Activated CD8-positive, alpha-beta T cell treated with anti-CD3 and anti-CD28 coated beads for 36 hours (primary cell): Measurements from ENCODE around the gene PTAR1. TPM values are rescaled to one million over a fixed set of nuclear protein-coding genes. Genes with fewer than 3 reads are reported as not detected.

ENCODE experiments used
- ATAC-seq: fragments of 200-7000 bp; cut with Tn5 transposase; one replicate; pipeline ENCODE4 v1.10.0; 2021; ENCODE audit warnings: mild to moderate bottlenecking, moderate library complexity
- CTCF ChIA-PET: fragments of 350-600 bp; sonication (Branson Sonifier 250); formaldehyde crosslinking; loops from one replicate; lab custom pipeline; 2021; ENCODE audit warnings: antibody characterized with exemption; lab: Charles Lee
- POLR2A ChIA-PET: fragments of 350-600 bp; sonication (Branson Sonifier 250); formaldehyde crosslinking; loops from one replicate; lab custom pipeline; 2021; ENCODE audit warnings: antibody characterized with exemption; lab: Charles Lee
- DNase-seq: peaks from one replicate; pipeline ENCODE4 v3.0.0-alpha.2; 2020
- H3K27ac Mint-ChIP-seq: one replicate; pipeline ENCODE4 v1.8.0; 2021; ENCODE audit warnings: mild to moderate bottlenecking, mixed read lengths
- H3K27me3 Mint-ChIP-seq: one replicate; pipeline ENCODE4 v1.8.0; 2021; ENCODE audit warnings: mixed read lengths
- H3K36me3 Mint-ChIP-seq: one replicate; pipeline ENCODE4 v1.8.0; 2021; ENCODE audit warnings: low read depth, mixed read lengths
- H3K4me1 Mint-ChIP-seq: one replicate; pipeline ENCODE4 v1.8.0; 2021; ENCODE audit warnings: low read depth, mixed read lengths
- H3K4me3 Mint-ChIP-seq: one replicate; pipeline ENCODE4 v1.8.0; 2021; ENCODE audit warnings: mild to moderate bottlenecking, moderate library complexity, mixed read lengths
- H3K9me3 Mint-ChIP-seq: one replicate; pipeline ENCODE4 v1.8.0; 2021; ENCODE audit warnings: mixed read lengths
- intact Hi-C: fragments of 100-400 bp; cut with micrococcal nuclease; formaldehyde crosslinking; loops from one replicate; pipeline ENCODE4 v1.10.0; 2022
- total RNA-seq, 2 experiments: library from RNA; stranded (reverse); gene quantifications; one replicate each; pipeline ENCODE4 v1.2.3, GENCODE V29; 2021
- TF ChIP-seq, protein P1 (sequence below): fragments of 200-600 bp; IDR thresholded peaks from one replicate; pipeline ENCODE4 v1.8.0; 2022; ENCODE audit warnings: antibody characterized with exemption, mild to moderate bottlenecking

PTAR1 gene
- total RNA-seq, 2 experiments from 2014 or later: 38.2 to 42.7 TPM

DNA sequence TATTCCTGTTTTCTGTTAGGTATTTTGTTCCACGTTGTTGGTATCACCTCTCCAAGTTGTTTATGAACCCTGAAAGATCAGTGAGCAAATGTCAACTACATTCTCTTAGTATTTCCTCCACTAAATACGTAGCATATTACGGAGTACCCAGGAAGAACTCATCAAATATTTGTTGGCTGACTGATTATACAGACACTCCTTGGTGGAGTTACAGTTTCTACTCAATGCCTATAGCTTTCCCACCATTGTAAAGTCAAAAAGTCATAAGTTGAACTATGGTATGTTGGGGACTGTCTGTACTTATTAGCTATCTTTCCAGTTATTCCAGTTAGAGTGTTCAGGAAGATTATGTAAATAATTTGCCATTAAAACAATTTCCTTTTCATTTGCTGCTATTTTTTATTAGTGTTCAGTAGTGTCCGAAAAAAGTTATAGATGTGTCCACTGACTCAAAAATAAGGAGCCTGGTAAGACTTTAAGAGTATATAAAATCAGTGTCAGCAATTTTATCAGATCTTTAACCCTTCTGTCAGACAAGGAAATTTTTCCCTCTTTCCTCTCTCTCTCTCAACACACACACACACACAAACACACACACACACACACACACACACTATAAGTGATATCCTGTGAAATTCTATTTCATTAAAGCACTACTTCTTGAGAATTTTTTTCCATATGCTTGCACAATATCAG is 80.8 kb downstream of the PTAR1 start:
- TF ChIP-seq, protein P1, sequence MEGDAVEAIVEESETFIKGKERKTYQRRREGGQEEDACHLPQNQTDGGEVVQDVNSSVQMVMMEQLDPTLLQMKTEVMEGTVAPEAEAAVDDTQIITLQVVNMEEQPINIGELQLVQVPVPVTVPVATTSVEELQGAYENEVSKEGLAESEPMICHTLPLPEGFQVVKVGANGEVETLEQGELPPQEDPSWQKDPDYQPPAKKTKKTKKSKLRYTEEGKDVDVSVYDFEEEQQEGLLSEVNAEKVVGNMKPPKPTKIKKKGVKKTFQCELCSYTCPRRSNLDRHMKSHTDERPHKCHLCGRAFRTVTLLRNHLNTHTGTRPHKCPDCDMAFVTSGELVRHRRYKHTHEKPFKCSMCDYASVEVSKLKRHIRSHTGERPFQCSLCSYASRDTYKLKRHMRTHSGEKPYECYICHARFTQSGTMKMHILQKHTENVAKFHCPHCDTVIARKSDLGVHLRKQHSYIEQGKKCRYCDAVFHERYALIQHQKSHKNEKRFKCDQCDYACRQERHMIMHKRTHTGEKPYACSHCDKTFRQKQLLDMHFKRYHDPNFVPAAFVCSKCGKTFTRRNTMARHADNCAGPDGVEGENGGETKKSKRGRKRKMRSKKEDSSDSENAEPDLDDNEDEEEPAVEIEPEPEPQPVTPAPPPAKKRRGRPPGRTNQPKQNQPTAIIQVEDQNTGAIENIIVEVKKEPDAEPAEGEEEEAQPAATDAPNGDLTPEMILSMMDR: no peak
- Mint-ChIP-seq H3K4me1 (peaks cover 7% of the 10 kb centered on the region), H3K27ac (no peak overlapping the region), H3K4me3 (no peak overlapping the region), H3K9me3 (no peaks in the 10 kb centered on the region), H3K27me3 (peaks cover 16% of the 10 kb centered on the region), H3K36me3 (no peaks in the 10 kb centered on the region)
- CTCF ChIA-PET: no interaction called here
- POLR2A ChIA-PET: no interaction called here
- ATAC-seq (no peak), DNase-seq (no peak)
- intact Hi-C loops: loop anchor here (10.0 kb wide), 1 partner anchor 76 kb away; no protein-coding TSS in a partner anchor

DNA sequence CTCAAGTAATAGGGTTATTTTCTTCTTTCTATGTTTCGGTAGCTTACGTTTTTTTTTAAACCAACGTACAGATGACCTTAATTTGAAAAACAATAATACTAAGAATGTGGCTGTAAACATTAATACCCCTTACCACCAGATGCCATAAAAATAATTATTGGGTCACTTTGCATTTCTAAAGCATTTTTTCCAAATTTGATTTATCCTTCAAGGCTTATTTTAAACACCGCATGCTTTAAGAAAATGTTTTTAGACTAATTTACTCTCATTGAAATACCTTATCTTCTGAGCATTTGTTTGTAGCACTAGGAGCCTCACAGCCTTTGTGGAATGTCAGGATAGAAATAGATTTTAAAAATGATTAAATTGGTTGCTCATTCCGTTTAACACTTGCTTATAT is 81.9 kb downstream of the PTAR1 start:
- intact Hi-C loops: loop anchor here (10.0 kb wide), 1 partner anchor 77 kb away; no protein-coding TSS in a partner anchor
- TF ChIP-seq, protein P1: no peak
- ATAC-seq (no peak), DNase-seq (no peak)
- H3K36me3 Mint-ChIP-seq: no peaks in the 10 kb centered on the region
- H3K27me3 Mint-ChIP-seq: peaks cover 16% of the 10 kb centered on the region
- H3K4me1 Mint-ChIP-seq: peaks cover 8% of the 10 kb centered on the region
- no peak overlapping the region for H3K27ac Mint-ChIP-seq
- H3K4me3 Mint-ChIP-seq: no peak overlapping the region
- CTCF ChIA-PET: no interaction called here
- POLR2A ChIA-PET: no interaction called here
- H3K9me3 Mint-ChIP-seq: no peaks in the 10 kb centered on the region

DNA sequence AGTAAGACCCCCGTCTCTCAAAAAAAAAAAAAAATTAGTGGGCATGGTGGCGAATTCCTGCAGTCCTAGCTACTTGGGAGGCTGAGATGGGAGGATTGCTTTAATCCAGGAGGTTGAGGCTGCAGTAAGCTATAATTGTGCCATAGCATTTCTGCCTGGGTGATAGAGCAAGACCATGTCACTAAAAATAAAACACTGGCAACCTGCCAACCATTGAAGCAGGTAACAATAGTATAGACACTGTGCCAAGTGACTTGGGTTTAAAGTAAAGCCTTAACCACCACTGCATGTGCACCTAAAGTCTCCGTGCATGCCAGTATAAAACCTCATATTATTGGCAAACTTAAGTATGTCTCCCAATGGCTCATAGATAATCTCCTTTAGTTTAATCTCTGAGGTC is 84.2 kb downstream of the PTAR1 start:
- ChIA-PET CTCF (interaction anchor here (1.6 kb wide), 1 partner anchor 435 kb away, joined by 3 read pairs; no protein-coding TSS in a partner anchor), POLR2A (no interaction called here)
- no peak overlapping the region for H3K4me3 Mint-ChIP-seq
- DNase-seq (no peak), ATAC-seq (no peak)
- H3K4me1 Mint-ChIP-seq: peaks cover 9% of the 10 kb centered on the region
- H3K27me3 Mint-ChIP-seq: peaks cover 28% of the 10 kb centered on the region
- TF ChIP-seq, protein P1: no peak
- intact Hi-C loops: loop anchor here (10.0 kb wide), 1 partner anchor 79 kb away; no protein-coding TSS in a partner anchor
- no peaks in the 10 kb centered on the region for H3K9me3 Mint-ChIP-seq
- H3K27ac Mint-ChIP-seq: no peak overlapping the region
- no peaks in the 10 kb centered on the region for H3K36me3 Mint-ChIP-seq

DNA sequence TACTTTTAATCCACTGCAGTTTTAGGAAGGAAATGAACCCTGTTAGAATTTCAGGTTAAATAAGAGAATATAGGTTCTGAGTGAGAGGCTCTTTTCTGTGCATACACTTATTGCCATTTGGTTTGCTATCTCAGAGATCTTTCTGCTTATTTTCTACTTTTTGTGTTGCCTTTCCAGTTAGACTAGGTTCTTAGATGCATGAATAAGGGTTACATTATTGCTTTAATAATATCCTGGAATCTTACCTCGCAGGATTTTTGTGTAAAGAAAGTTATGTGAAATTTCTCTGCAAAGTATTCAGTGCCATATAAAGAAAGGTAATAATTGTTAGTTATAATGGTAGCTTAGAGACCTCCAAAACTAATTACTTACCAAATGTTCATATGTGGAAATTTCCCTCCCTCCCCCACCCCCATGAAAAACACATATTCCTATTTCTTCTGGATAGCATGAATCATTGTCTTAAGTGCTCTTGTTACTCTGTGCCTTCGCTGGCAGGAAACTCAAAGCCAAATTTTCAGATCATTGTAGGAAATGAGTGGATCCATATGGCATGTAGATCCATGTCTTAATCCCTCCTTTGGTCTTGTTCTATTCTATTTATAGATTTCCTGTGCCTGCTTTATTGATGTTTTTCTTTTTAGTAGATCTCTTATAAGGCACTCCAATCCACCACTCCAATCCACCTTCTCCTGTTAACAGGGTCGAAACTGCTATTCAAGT is 84.9 kb downstream of the PTAR1 start:
- ChIA-PET POLR2A (no interaction called here), CTCF (no interaction called here)
- TF ChIP-seq, protein P1: no peak
- Mint-ChIP-seq H3K4me3 (no peak overlapping the region), H3K4me1 (peaks cover 9% of the 10 kb centered on the region), H3K27ac (no peak overlapping the region), H3K9me3 (no peaks in the 10 kb centered on the region), H3K36me3 (no peaks in the 10 kb centered on the region), H3K27me3 (peaks cover 32% of the 10 kb centered on the region)
- intact Hi-C loops: loop anchor here (10.0 kb wide), 1 partner anchor 80 kb away; no protein-coding TSS in a partner anchor
- DNase-seq (no peak), ATAC-seq (no peak)
